SK-N-MC (cell line): ENCODE data around the gene ESYT3.

Source experiments
- DNase-seq: peaks from one replicate; pipeline ENCODE4 v3.0.0-alpha.2; 2011; ENCODE audit warnings: low read depth, low spot score
- H3K27ac ChIP-seq: fragments of 200-600 bp; sonication (generic); 2 replicates; pipeline ENCODE4 v1.5.1; 2016; ENCODE audit warnings: mixed run types
- H3K36me3 ChIP-seq: fragments of 200-600 bp; sonication (generic); 2 replicates; pipeline ENCODE4 v1.6.1; 2017; ENCODE audit warnings: antibody characterized with exemption, low read length, mixed read lengths; ENCODE audit not compliant: insufficient read depth
- H3K4me3 ChIP-seq: fragments of 200-600 bp; sonication (generic); 2 replicates; pipeline ENCODE4 v1.5.1; 2016
- H3K9ac ChIP-seq: fragments of 200-600 bp; sonication (generic); 2 replicates; pipeline ENCODE4 v1.8.0; 2017; ENCODE audit warnings: mixed run types, mixed read lengths; ENCODE audit not compliant: insufficient read length
- H3K9me3 ChIP-seq: fragments of 200-600 bp; sonication (generic); 2 replicates; pipeline ENCODE4 v1.6.1; 2017; ENCODE audit warnings: low read depth, mild to moderate bottlenecking, antibody characterized with exemption, low read length, moderate library complexity, mixed read lengths
- EZH2 ChIP-seq: fragments of 200-600 bp; sonication (generic); IDR thresholded peaks from one replicate; pipeline ENCODE4 v1.6.1; 2017; ENCODE audit warnings: antibody characterized with exemption
- FOXP2 ChIP-seq: optimal IDR thresholded peaks from 2 replicates; pipeline ENCODE3; 2011; ENCODE audit warnings: mild to moderate bottlenecking, moderate library complexity; ENCODE audit not compliant: insufficient read depth; ENCODE audit errors: extremely low read length, control extremely low read depth
- POLR2AphosphoS5 ChIP-seq: IDR thresholded peaks from 2 replicates; pipeline ENCODE4 v1.6.1; 2012; ENCODE audit warnings: mild to moderate bottlenecking, low read depth, low read length, borderline replicate concordance

ESYT3 gene

GRCh38 chr3:138396752-138397410, 37.5 kb upstream of the ESYT3 start:
- H3K36me3 ChIP-seq: no peaks in the 10 kb centered on the region
- H3K9me3 ChIP-seq: no peaks in the 10 kb centered on the region
- no peak overlapping the region for H3K27ac ChIP-seq
- no peak overlapping the region for H3K9ac ChIP-seq
- no peak for DNase-seq
- TF ChIP-seq EZH2 (no peak), POLR2AphosphoS5 (no peak), FOXP2 (no peak)
- no peak overlapping the region for H3K4me3 ChIP-seq

DNA sequence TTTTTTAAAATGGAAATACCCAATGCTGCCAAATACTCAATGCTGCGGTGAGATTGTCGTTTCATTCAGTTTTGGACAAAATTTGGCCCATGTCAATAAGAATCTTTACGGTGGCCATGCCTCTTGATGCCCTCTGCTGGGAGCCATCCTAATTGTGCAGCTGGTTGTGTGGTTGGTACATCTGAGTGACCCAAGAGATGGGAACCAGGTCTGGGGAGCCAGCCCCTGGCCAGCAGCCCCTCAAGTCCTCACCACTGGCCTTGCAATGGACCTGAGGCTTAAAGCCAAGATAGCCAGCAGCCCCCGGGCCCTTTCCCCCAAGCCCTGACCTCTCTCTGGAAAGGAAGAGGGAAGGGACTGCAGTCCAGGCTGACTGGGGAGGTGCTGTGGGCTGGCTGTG, 36.4 kb upstream of the ESYT3 start:
- Histone ChIP-seq H3K4me3 (no peak overlapping the region), H3K9me3 (no peaks in the 10 kb centered on the region), H3K36me3 (no peaks in the 10 kb centered on the region), H3K27ac (no peak overlapping the region), H3K9ac (no peak overlapping the region)
- TF ChIP-seq FOXP2: no peak
- TF ChIP-seq POLR2AphosphoS5: no peak
- no peak for TF ChIP-seq EZH2
- no peak for DNase-seq

GRCh38 chr3:138398791-138399575, 35.4 kb upstream of the ESYT3 start:
- Histone ChIP-seq H3K36me3 (no peaks in the 10 kb centered on the region), H3K9ac (no peak overlapping the region)
- no peak for DNase-seq

GRCh38 chr3:138399766-138400165, 34.6 kb upstream of the ESYT3 start:
- no peak overlapping the region for H3K9ac ChIP-seq
- no peak overlapping the region for H3K4me3 ChIP-seq
- H3K9me3 ChIP-seq: no peaks in the 10 kb centered on the region
- TF ChIP-seq POLR2AphosphoS5: no peak
- no peak for TF ChIP-seq EZH2
- no peak for TF ChIP-seq FOXP2
- no peak overlapping the region for H3K27ac ChIP-seq
- DNase-seq: no peak
- H3K36me3 ChIP-seq: no peaks in the 10 kb centered on the region

More at GRCh38 chr3:138398791-138399575, 35.4 kb upstream of the ESYT3 start:
- no peaks in the 10 kb centered on the region for H3K9me3 ChIP-seq
- no peak for TF ChIP-seq FOXP2
- no peak for TF ChIP-seq POLR2AphosphoS5
- TF ChIP-seq EZH2: no peak
- H3K27ac ChIP-seq: no peak overlapping the region
- H3K4me3 ChIP-seq: no peak overlapping the region

DNA sequence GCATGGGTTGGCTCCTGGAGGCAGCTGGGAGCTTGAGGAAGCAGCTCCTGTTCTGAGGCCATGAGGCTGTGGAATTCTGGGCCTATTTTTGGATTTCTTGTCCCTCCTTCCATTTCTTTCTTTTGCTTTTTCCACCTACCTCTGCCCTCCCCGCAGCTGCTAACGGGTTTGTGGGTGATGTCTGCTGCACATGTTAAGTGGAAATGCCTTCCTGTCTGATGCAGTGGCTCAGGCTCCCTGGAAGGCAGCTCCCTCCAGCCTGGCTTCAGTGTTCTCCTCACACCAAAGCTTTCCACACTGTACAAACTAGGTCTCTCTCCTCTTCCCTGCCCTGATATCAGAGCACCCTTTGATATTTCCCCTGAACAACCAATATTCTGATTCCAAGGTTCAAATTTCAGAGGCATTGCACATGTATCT, 33.8 kb upstream of the ESYT3 start:
- Histone ChIP-seq H3K4me3 (no peak overlapping the region), H3K9me3 (no peaks in the 10 kb centered on the region), H3K9ac (no peak overlapping the region), H3K27ac (no peak overlapping the region), H3K36me3 (no peaks in the 10 kb centered on the region)
- no peak for DNase-seq
- TF ChIP-seq POLR2AphosphoS5 (no peak), EZH2 (no peak), FOXP2 (no peak)

- H3K9me3 ChIP-seq: no peaks in the 10 kb centered on the region
- no peaks in the 10 kb centered on the region for H3K36me3 ChIP-seq
- H3K4me3 ChIP-seq: no peak overlapping the region
- DNase-seq: no peak
- no peak overlapping the region for H3K27ac ChIP-seq
- no peak for TF ChIP-seq FOXP2
- TF ChIP-seq POLR2AphosphoS5: no peak
- no peak for TF ChIP-seq EZH2
- no peak overlapping the region for H3K9ac ChIP-seq
These were observed 32.6 kb upstream of the ESYT3 start for GRCh38 chr3:138401834-138402233.

GRCh38 chr3:138404121-138404520, 30.3 kb upstream of the ESYT3 start:
- Histone ChIP-seq H3K4me3 (no peak overlapping the region), H3K9ac (no peak overlapping the region), H3K36me3 (no peaks in the 10 kb centered on the region), H3K27ac (no peak overlapping the region), H3K9me3 (no peaks in the 10 kb centered on the region)
- no peak for TF ChIP-seq POLR2AphosphoS5
- no peak for TF ChIP-seq EZH2
- TF ChIP-seq FOXP2: no peak
- DNase-seq: no peak

- H3K9ac ChIP-seq: no peak overlapping the region
- H3K4me3 ChIP-seq: no peak overlapping the region
- H3K27ac ChIP-seq: no peak overlapping the region
- no peaks in the 10 kb centered on the region for H3K36me3 ChIP-seq
- H3K9me3 ChIP-seq: no peaks in the 10 kb centered on the region
- DNase-seq: no peak
- TF ChIP-seq FOXP2 (no peak), EZH2 (no peak), POLR2AphosphoS5 (no peak)
These were observed 29.4 kb upstream of the ESYT3 start for GRCh38 chr3:138405001-138405400.
